GM23338 (cell line): ENCODE data around the gene SERPINH1. TPM values are rescaled to one million over a fixed set of nuclear protein-coding genes. Genes with fewer than 3 reads are reported as not detected.

Source experiments
- ATAC-seq: fragments of 200-7000 bp; cut with Tn5 transposase; 3 replicates; pipeline ENCODE4 v1.9.1; 2020
- DNase-seq: peaks from one replicate; pipeline ENCODE4 v3.0.0-alpha.2; 2015; ENCODE audit warnings: low spot score
- H2AFZ ChIP-seq: fragments of 200-600 bp; sonication (generic); 2 replicates; pipeline ENCODE4 v1.8.0; 2016; ENCODE audit warnings: antibody characterized with exemption, mild to moderate bottlenecking, moderate library complexity
- H3F3A ChIP-seq: fragments of 200-600 bp; sonication (generic); replicated peaks from 2 replicates; pipeline ENCODE4 v1.8.0; 2017; ENCODE audit warnings: antibody characterized with exemption, mixed run types, low read depth
- H3K27ac ChIP-seq: fragments of 200-600 bp; sonication (generic); 2 replicates; pipeline ENCODE4 v1.6.1; 2016; ENCODE audit warnings: low read depth
- H3K27me3 ChIP-seq: fragments of 200-600 bp; sonication (generic); 2 replicates; pipeline ENCODE4 v1.8.0; 2016; ENCODE audit warnings: mild to moderate bottlenecking, mixed run types, moderate library complexity; ENCODE audit not compliant: insufficient read depth
- H3K36me3 ChIP-seq: fragments of 200-600 bp; sonication (generic); 2 replicates; pipeline ENCODE4 v1.8.0; 2016; ENCODE audit warnings: mild to moderate bottlenecking; ENCODE audit not compliant: insufficient read depth
- H3K4me1 ChIP-seq: fragments of 200-600 bp; sonication (generic); 2 replicates; pipeline ENCODE4 v1.8.0; 2016; ENCODE audit warnings: mild to moderate bottlenecking, moderate library complexity; ENCODE audit not compliant: insufficient read depth
- H3K4me2 ChIP-seq: fragments of 200-600 bp; sonication (generic); 2 replicates; pipeline ENCODE4 v1.7.1; 2017; ENCODE audit warnings: mixed run types
- H3K4me3 ChIP-seq: fragments of 200-600 bp; sonication (generic); 2 replicates; pipeline ENCODE4 v1.6.1; 2016; ENCODE audit warnings: mixed run types
- H3K79me2 ChIP-seq: fragments of 200-600 bp; sonication (generic); replicated peaks from 2 replicates; pipeline ENCODE4 v1.8.0; 2017; ENCODE audit warnings: mild to moderate bottlenecking; ENCODE audit not compliant: insufficient read depth
- H3K9me2 ChIP-seq: fragments of 200-600 bp; sonication (generic); 2 replicates; pipeline ENCODE4 v1.8.0; 2017; ENCODE audit not compliant: insufficient read depth
- H4K20me1 ChIP-seq: fragments of 200-600 bp; sonication (generic); replicated peaks from 2 replicates; pipeline ENCODE4 v1.8.0; 2017; ENCODE audit warnings: mild to moderate bottlenecking; ENCODE audit not compliant: insufficient read depth
- H3K27ac Mint-ChIP-seq: 2 replicates; pipeline ENCODE4 v1.8.0; 2020; ENCODE audit warnings: inconsistent platforms, mild to moderate bottlenecking, moderate library complexity, mixed read lengths
- H3K27me3 Mint-ChIP-seq: 3 replicates; pipeline ENCODE4 v1.8.0; 2022; ENCODE audit warnings: low read depth, mild to moderate bottlenecking, moderate library complexity, mixed read lengths, inconsistent platforms; ENCODE audit not compliant: insufficient read depth, poor library complexity
- H3K36me3 Mint-ChIP-seq: 3 replicates; pipeline ENCODE4 v1.8.0; 2021; ENCODE audit warnings: low read depth, mild to moderate bottlenecking, inconsistent platforms, moderate library complexity, mixed read lengths
- H3K4me1 Mint-ChIP-seq: 3 replicates; pipeline ENCODE4 v1.8.0; 2020; ENCODE audit warnings: mild to moderate bottlenecking, inconsistent platforms, mixed read lengths
- H3K4me3 Mint-ChIP-seq: 3 replicates; pipeline ENCODE4 v1.8.0; 2021; ENCODE audit warnings: moderate library complexity, mild to moderate bottlenecking, inconsistent platforms, mixed read lengths
- H3K9me3 Mint-ChIP-seq: 3 replicates; pipeline ENCODE4 v1.8.0; 2020; ENCODE audit warnings: moderate library complexity, mild to moderate bottlenecking, inconsistent platforms, mixed read lengths
- CREB1 ChIP-seq: fragments of 250-450 bp; sonication (Bioruptor Pico); IDR thresholded peaks from 2 replicates; pipeline ENCODE4 v1.5.0; 2020; ENCODE audit warnings: low read depth, mild to moderate bottlenecking, moderate library complexity
- CTCF ChIP-seq, 2 experiments: fragments of 200-600 bp in 1 of 2; sonication (generic) in 1 of 2; conservative IDR thresholded peaks; 2 replicates each; pipeline versions ENCODE4 v1.5.1 to v1.6.1; 2016 to 2017; ENCODE audit warnings: antibody characterized with exemption in 2 of 2, low read depth in 2 of 2, mild to moderate bottlenecking in 2 of 2, moderate library complexity in 1 of 2
- EZH2 ChIP-seq: fragments of 200-600 bp; sonication (generic); IDR thresholded peaks from one replicate; pipeline ENCODE4 v1.8.0; 2017; ENCODE audit warnings: antibody characterized with exemption, mild to moderate bottlenecking, low read depth; ENCODE audit not compliant: unreplicated experiment
- EZH2phosphoT487 ChIP-seq: fragments of 200-600 bp; sonication (generic); IDR thresholded peaks from one replicate; pipeline ENCODE4 v1.8.1; 2018; ENCODE audit warnings: antibody characterized with exemption; ENCODE audit not compliant: unreplicated experiment
- JUNB ChIP-seq: IDR thresholded peaks from one replicate; pipeline ENCODE4 v1.6.1; 2016; ENCODE audit warnings: antibody characterized with exemption; ENCODE audit not compliant: unreplicated experiment
- NANOG ChIP-seq: IDR thresholded peaks from 2 replicates; pipeline ENCODE4 v1.6.1; 2016; ENCODE audit warnings: antibody characterized with exemption, borderline replicate concordance
- POLR2AphosphoS5 ChIP-seq: IDR thresholded peaks from 2 replicates; pipeline ENCODE4 v1.6.1; 2016; ENCODE audit warnings: antibody characterized with exemption, low read depth
- STAT1 ChIP-seq: IDR thresholded peaks from one replicate; pipeline ENCODE4 v1.6.1; 2016; ENCODE audit warnings: antibody characterized with exemption; ENCODE audit not compliant: unreplicated experiment
- ZNF114 ChIP-seq: fragments of 250-450 bp; sonication (Bioruptor Pico); IDR thresholded peaks from 2 replicates; pipeline ENCODE4 v1.5.0; 2020; ENCODE audit warnings: mild to moderate bottlenecking, moderate library complexity
- ZNF331 ChIP-seq: fragments of 250-450 bp; sonication (Bioruptor Pico); IDR thresholded peaks from 2 replicates; pipeline ENCODE4 v1.5.0; 2020; ENCODE audit warnings: low read depth, mild to moderate bottlenecking, moderate library complexity
- polyA plus RNA-seq: library from polyadenylated mRNA; unstranded; fragments of >200 nt; fragmentation: Nextera tagmentation; extraction: Ambion mirVana; gene quantifications from 2 replicates; pipeline ENCODE4 v1.2.1, GENCODE V29; 2016
- total RNA-seq: library from RNA; depleted of rRNA; stranded (reverse); fragments of >200 nt; shearing (Covaris generic); gene quantifications from 2 replicates; pipeline ENCODE4 v1.2.3, GENCODE V29; 2014
- TF ChIP-seq, protein P1 (sequence below): IDR thresholded peaks from one replicate; pipeline ENCODE4 v1.6.1; 2018; ENCODE audit warnings: antibody characterized with exemption; ENCODE audit not compliant: unreplicated experiment
- TF ChIP-seq, protein P2 (sequence below): IDR thresholded peaks from 2 replicates; pipeline ENCODE4 v1.6.1; 2016; ENCODE audit warnings: antibody characterized with exemption

Gene SERPINH1
- total and polyA plus RNA-seq, 2 experiments from 2014 or later: 238 to 1,217 TPM

DNA sequence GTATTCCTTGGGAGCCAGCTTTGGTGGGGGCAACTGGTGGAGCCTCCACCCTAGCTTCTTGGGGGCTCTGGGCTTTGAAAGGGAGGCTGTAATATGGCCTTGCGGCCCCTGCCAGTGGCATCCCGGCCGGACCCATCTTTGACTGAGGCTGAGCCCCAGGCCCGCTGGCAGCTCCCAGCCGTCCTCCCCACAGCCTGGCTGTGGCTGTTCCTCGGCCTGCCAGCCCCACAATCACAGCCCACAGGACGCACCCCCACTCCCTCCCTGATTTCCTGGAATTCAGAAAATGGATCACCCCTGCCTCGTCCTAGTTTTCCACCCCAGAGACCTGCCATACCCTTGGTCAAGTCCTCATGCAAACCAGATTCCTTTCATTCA is 23.2 kb downstream of the SERPINH1 start (continued):
- TF ChIP-seq, protein P1, sequence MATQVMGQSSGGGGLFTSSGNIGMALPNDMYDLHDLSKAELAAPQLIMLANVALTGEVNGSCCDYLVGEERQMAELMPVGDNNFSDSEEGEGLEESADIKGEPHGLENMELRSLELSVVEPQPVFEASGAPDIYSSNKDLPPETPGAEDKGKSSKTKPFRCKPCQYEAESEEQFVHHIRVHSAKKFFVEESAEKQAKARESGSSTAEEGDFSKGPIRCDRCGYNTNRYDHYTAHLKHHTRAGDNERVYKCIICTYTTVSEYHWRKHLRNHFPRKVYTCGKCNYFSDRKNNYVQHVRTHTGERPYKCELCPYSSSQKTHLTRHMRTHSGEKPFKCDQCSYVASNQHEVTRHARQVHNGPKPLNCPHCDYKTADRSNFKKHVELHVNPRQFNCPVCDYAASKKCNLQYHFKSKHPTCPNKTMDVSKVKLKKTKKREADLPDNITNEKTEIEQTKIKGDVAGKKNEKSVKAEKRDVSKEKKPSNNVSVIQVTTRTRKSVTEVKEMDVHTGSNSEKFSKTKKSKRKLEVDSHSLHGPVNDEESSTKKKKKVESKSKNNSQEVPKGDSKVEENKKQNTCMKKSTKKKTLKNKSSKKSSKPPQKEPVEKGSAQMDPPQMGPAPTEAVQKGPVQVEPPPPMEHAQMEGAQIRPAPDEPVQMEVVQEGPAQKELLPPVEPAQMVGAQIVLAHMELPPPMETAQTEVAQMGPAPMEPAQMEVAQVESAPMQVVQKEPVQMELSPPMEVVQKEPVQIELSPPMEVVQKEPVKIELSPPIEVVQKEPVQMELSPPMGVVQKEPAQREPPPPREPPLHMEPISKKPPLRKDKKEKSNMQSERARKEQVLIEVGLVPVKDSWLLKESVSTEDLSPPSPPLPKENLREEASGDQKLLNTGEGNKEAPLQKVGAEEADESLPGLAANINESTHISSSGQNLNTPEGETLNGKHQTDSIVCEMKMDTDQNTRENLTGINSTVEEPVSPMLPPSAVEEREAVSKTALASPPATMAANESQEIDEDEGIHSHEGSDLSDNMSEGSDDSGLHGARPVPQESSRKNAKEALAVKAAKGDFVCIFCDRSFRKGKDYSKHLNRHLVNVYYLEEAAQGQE: no peak
- TF ChIP-seq POLR2AphosphoS5 (no peak), STAT1 (no peak), CTCF (conservative IDR thresholded peaks at IDR 0.05; ENCODE audit: low read depth in 2 of 2) (no peak), NANOG (no peak), EZH2phosphoT487 (no peak)

GRCh38 chr11:75586395-75586794 is 24.3 kb downstream of the SERPINH1 start:
- no peak overlapping the region for H3K4me3 ChIP-seq
- H3K36me3 Mint-ChIP-seq: no peaks in the 10 kb centered on the region; the same call in 2 of the 3 replicates
- ATAC-seq: no peak
- H3K27me3 ChIP-seq: no peaks in the 10 kb centered on the region
- peaks cover 7% of the 10 kb centered on the region; the same call in 1 of the 2 replicates for H3K9me2 ChIP-seq
- H2AFZ ChIP-seq: no peak overlapping the region
- peaks cover 28% of the 10 kb centered on the region for H3K27me3 Mint-ChIP-seq
- H3K27ac Mint-ChIP-seq: no peak overlapping the region
- no peaks in the 10 kb centered on the region for H3K79me2 ChIP-seq
- TF ChIP-seq EZH2: no peak
- H3K27ac ChIP-seq: no peak overlapping the region
- no peaks in the 10 kb centered on the region for H3K36me3 ChIP-seq
- DNase-seq: no peak
- no peak overlapping the region for H3K4me3 Mint-ChIP-seq
- H4K20me1 ChIP-seq: no peaks in the 10 kb centered on the region
- H3K4me1 ChIP-seq: peaks cover 16% of the 10 kb centered on the region
- H3K4me1 Mint-ChIP-seq: peaks cover 21% of the 10 kb centered on the region
- H3K4me2 ChIP-seq: no peak overlapping the region
- peaks cover 7% of the 10 kb centered on the region; the same call in 1 of the 2 replicates for H3F3A ChIP-seq
- no peaks in the 10 kb centered on the region for H3K9me3 Mint-ChIP-seq

DNA sequence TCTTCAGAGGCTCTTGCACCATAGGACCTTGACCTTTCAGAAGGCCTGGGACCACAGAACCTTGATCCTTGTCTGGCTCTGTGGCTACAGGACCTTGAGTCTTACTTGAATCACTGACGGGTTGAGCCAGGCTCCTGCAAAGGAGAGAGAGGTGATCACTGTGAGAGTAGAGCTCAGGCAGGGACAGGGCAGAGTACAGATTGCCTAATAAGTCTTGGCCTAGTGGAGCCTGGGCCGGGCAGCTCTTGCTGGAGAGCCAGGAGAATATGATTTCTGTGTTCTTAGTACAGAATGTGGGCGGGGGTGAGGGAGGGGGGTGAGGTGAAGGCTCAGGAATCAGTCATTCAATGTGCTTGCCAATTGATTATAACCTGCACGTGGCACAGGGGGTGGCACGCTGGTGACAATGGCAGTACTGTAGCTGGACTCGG is 26.0 kb downstream of the SERPINH1 start:
- no peak for DNase-seq
- no peaks in the 10 kb centered on the region for H3K27me3 ChIP-seq
- Mint-ChIP-seq H3K27me3 (peaks cover 22% of the 10 kb centered on the region), H3K27ac (no peak overlapping the region), H3K36me3 (no peaks in the 10 kb centered on the region), H3K4me3 (no peak overlapping the region), H3K4me1 (peaks cover 15% of the 10 kb centered on the region), H3K9me3 (no peaks in the 10 kb centered on the region)
- peaks cover 7% of the 10 kb centered on the region; the same call in 1 of the 2 replicates for H3K9me2 ChIP-seq
- H2AFZ ChIP-seq: no peak overlapping the region
- no peak overlapping the region for H3K4me3 ChIP-seq
- TF ChIP-seq EZH2phosphoT487 (no peak), CREB1 (CRISPR knock-in tag) (no peak), ZNF331 (CRISPR knock-in tag) (no peak), CTCF (conservative IDR thresholded peaks at IDR 0.05; ENCODE audit: low read depth in 2 of 2) (no peak), ZNF114 (CRISPR knock-in tag) (no peak), JUNB (no peak)
- TF ChIP-seq, protein P2, sequence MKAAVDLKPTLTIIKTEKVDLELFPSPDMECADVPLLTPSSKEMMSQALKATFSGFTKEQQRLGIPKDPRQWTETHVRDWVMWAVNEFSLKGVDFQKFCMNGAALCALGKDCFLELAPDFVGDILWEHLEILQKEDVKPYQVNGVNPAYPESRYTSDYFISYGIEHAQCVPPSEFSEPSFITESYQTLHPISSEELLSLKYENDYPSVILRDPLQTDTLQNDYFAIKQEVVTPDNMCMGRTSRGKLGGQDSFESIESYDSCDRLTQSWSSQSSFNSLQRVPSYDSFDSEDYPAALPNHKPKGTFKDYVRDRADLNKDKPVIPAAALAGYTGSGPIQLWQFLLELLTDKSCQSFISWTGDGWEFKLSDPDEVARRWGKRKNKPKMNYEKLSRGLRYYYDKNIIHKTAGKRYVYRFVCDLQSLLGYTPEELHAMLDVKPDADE: no peak
- peaks cover 4% of the 10 kb centered on the region; the same call in 1 of the 2 replicates for H3F3A ChIP-seq
- H3K27ac ChIP-seq: no peak overlapping the region
- H3K4me1 ChIP-seq: peaks cover 7% of the 10 kb centered on the region
- H4K20me1 ChIP-seq: no peaks in the 10 kb centered on the region
- no peak overlapping the region for H3K4me2 ChIP-seq
- no peaks in the 10 kb centered on the region for H3K79me2 ChIP-seq
- H3K36me3 ChIP-seq: no peaks in the 10 kb centered on the region
- no peak for ATAC-seq
